NCI-H748 (cell line): ENCODE results near the gene RHOT2.

ENCODE experiments used
- DNase-seq: peaks from one replicate; lab custom pipeline; 2025; ENCODE audit not compliant: unreplicated experiment; lab: John Stamatoyannopoulos, UW

The RHOT2 gene

DNA sequence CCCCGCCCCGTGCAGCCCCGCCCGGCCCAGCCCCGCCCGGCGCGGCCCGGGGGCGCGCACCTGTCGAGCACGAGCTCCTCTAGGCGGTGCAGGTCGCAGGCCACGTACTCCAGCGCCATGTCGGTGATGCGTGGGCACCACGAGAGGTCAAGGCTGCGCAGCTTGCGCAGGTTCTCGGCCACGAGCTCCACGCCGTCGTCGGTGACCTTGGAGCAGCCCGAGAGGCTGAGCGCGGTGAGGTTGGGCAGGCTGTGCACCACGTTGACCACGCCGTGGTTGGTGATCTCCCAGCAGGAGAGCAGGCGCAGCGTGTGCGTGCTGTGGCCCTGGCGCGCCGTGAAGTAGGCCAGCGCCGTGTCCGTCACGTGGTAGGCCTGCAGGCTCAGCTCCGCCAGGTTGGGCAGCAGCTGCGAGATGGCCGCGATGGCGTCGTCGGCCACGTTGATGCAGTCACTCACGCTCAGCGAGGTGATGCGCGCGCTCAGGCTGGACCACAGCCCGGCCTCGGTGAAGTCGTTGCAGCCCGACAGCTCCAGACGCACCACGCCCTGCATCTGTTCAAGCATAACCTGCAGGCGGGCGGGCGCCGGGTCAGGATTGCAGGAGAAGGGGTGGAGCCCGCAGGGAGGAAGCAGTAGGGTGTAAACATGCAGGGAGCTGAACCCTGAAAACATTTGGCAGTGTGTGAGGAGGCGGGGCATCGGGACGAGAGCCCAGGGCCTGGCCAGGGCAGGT lies 27.6 kb downstream of the RHOT2 start:
- DNase-seq: peak; percentile 96

DNA sequence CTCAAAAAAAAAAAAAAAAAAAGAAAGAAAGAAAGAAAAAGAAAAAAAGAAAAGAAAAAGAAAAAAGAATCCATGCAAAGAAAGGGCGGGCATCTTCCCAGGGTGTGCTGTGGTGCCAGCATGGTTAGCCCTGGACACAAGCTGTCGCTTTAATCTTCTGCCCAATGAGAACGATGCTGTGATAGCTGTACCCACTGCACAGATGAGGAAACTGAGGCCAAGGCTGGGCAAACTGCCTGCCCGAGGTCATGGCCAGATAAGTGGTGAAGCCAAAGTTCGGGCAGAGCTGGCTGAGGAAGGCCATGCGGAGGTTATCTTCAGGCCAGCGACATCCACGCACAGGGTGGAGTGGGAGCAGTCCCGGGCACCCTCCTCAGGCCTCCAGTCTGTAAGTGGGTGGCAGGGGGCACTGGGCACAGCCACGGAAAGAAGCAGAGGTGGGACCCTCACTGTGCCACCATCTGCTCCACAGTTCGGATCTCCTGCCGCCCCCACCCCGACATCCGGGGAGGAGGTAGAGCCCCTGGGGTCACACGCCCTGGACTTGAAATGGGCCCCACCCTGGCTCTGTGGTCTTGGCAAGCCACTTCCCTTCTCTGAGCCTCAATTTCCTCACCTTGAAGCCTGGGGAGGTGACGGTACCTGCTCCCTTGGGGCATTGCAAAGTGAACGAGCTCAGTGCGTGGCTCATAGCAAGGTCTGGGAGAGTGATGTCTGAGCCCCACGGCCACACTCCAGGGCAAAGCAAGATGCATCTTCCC lies 31.2 kb downstream of the RHOT2 start:
- no peak for DNase-seq

DNA sequence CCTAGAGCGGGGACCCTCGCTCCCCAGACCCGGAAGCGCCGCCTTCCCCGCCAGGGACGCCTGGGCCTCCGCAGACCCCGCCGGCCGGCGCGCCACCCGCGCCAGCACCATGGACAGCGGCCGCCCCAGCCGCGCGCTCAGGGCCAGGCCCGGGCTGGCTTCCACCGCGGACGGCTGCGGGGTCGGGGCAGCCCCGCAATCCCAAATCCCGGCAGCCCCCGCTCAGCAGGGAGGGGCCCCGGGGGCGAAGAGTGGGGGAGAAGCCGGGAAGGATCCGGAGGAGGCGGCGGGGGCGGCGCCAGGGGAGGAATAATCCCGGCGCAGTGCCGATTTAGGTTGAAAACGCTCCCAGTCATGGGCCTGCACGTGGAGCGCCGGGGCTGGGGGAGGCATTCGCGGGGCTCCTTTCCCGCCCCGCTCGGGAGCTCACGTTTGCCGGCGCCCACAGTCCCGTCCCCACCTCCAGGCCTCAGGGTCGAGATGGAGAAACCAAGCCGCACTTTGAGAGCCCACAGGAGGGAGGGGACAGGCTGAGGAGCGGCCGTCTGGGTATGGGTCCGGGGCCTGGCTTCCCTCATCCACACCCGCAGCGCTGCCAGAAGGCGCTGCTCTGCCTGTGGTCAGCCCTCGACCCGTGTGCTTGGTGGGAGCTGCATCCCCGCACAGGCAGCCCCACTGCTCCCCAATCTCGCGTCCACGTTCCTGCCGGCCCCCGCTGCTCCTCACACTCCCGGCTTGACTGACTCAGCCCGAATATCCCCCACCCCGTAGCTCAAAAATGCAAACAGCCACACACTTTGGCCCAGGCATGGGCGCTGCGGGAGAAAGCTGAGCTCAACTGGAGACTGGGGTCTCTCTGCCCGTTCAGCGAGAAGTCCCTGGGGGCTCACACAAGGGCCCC lies 33.0 kb downstream of the RHOT2 start:
- DNase-seq: no peak

DNA sequence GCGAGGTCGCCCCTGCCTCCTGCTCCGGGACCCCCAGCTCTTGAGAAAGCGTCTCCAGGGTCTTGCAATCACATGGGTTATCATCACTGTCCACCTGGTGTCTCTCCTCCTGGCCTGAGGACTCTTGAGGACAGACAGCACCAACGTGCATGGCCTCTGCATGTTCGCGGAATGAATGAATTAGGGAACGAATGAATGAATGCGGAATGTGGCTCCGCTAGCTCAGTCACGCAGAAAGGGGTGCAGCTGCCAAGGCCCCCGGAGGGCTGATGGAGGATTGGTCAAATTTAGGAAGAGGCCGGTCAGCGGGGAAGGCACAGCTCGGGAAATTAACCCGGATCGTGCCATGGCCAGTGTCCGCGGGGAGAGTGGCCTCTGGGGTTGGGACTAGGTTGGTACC lies 34.4 kb downstream of the RHOT2 start:
- DNase-seq: no peak

DNA sequence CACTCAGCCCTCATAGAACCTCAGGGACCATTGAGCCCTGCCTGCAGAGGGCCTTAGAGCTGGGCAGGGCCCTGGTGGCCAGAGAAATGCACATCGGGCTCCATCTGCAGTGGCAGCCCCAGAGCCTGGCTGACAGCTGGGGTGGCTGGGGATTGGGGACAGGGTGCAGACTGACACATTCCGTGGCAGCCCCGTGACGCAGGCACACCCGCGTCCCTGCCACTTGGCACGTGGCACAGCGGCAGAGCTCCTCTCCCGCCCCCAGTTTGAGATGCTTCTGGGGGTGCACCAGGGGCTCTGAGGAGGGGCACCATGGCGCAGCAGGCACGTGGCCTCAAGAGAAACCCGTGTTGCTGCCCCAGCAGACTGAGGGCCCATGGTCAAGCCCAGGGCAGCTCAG lies 35.5 kb downstream of the RHOT2 start:
- DNase-seq: no peak

DNA sequence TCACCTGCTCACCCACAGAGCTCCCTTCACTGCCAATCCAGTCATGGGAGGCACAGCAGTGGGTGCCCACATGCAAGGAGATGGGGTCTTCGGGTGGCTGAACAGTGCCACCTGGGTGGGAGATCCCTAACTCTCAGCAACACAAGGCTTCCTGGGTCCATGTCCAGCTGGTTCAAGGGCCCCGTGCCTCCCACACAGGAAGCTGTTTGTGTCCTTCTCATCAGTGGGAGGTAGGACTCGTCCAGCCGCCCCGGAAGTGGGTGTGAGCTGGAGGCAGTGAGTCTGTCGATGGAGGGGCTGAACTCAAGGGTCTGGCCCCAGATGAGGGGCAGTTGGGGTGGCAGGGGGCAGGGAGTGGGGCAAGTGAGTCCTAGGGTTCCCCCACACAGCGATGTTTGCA lies 36.1 kb downstream of the RHOT2 start:
- no peak for DNase-seq

DNA sequence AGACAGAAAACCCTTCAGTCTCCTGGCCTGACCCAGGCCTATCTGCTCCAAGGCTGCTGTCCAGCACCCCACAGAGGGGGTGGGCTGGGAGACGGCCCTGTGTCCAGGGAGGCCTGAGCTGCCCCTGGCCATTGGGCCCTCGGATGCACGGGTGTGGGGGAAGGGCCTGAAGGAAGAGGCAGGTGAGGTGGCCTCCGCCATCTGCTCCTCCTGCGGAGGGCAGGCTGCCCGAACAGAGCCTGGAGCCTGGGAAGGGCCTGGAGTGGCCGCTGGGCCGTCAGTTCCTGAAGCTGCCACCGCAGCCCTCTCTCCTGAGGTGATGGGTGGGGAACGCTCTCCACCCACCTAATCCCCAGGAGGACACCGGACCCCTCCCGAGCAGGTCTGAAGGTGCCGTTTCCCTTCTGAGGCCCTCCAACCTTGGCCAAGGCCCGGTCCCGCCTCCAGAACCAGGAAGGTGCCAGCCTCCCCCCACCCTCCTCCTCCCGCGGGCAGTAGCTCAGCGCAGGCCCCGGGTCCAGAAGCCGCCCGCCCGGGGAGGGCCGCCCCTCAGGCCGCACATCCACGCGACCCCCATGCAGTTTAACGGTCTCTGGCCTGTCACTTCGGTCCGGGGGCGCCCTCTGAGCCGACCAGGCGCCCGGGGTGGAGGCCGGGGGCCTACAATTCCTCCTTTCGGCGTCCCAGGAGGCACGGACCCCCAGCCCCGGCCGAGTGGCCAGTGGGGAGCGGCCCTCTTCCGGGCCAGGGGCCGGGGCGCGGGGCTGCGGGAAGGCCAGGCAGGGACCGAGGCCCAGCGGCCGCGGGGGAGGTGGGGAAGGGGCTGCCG lies 36.8 kb downstream of the RHOT2 start:
- DNase-seq: peak; percentile 11

DNA sequence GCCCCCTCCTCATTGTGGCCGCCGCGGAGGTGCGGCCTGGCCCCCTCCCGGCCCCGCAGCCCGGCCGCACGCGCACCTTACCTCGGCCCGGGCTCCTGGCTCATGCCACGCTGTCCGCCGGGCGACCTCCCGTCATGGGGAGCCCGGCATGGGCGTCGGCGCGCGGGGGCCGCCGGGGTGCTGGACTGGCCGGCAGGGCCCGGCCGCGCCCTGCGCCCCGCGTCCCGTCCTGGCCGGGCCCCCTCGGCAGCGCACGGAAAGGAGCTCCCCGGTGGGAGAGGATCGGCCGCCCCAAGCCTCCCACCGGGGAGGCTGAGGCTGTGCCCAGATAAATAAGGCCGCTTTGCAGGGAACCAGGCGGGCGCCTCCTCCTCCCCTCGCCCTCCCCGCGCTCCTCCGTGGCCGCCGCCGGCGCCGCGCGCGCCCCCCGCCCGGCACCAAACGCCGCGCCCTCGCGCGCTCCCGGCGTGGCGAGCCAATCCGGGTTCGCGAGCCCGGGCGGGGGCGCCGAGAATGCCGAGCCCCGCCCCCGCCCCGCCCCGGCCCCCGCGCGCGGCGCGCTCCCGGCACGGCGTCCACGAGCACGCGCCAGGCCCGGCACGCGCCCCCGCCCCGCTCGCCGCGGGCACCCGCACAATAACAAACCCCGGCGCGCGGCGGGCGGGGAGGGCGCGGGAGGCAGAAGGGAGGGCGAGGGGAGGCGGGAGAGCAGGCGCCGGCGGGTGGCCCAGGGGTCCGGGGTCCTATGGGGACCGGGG lies 37.7 kb downstream of the RHOT2 start, which contains the start of gene FBXL16:
FBXL16 (minus strand) TSS at position 371 of the 758 bp plus-strand sequence. CDS start 8,396 bp downstream, outside the sequence.
- peak; percentile 83 for DNase-seq

DNA sequence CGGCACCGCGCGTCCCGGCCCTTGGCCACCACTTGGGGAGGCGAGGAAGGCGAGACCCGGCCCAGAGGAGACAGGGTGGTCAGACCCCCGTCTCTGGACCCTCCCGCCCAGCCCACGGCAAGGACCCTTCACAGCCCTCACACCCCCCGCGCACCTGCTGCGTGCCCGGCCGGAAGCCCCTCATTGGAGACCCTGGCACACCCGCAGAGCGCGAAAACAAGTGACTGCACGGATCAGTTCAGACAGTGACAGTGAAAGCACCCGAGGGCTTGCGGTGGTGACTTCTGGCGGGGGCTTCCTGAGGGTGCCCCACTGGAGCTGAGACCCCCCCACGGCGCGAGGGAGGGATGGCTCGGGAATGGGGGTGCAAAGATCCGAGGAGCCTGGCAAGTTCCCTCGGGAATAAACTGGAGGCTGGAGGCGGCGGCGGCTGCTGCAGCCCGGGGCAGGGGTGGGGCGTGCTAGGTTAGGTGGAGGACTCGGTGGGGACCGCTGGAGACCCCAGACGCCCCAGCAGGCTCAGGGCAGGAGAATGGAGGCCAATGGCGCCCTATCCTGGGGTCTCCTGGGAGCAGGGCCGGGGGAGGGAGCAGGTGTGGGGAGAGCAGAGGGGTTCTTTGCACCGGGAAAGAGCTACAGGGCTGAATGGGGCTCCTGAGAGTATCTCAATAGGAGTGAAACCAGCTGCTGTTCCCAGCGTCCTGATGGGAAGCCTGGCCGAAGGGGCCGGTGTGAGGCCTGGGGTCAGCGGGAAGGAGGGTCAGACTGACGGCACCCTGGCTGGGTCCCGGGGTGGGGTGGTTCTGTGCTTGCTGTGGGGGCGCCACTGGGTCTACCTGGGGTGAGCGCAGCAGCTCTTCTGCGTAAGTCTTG lies 38.5 kb downstream of the RHOT2 start:
- peak; percentile 41 for DNase-seq

DNA sequence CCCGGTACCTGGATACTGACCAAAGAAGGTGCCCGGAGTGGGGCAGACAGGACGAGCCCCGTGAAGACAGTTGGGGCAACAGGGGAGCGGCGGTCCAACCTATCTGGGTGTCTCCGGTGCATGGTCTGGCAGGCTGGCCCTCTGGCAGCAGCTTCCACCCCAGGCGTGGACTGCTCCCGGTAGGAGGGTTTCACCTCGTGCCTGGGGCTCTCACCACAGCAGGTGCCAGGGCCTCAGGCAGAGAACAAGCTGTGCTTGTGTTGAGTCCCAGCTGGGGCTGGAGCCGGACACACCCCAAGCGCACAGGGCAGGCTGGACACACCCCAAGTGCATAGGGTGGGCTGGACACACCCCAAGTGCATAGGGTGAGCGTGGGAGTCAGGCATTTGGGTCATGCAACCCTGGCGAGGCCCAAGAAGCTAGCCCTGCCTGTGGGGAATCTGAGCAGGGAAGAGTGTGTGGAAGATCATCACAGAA lies 39.2 kb downstream of the RHOT2 start:
- DNase-seq: no peak

DNA sequence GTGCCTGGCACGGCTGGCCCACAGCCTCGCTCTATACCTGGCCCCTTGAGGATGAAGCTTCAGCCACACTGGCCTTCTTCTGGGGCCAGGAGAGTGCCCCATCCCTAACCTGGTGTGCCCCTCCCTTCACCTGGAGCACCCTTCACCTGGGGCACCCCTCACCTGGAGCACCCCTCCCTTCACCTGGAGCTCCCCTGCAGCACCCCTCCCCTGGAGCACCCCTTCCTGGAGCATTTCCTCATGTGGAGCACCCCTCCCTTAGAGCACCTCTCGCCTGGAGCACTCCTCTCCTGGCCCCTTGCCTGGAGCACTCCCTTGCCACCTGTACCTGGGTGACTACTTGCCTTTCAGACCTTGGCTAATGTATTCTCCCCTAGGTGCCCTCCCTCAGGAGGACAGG lies 40.1 kb downstream of the RHOT2 start:
- DNase-seq: no peak

DNA sequence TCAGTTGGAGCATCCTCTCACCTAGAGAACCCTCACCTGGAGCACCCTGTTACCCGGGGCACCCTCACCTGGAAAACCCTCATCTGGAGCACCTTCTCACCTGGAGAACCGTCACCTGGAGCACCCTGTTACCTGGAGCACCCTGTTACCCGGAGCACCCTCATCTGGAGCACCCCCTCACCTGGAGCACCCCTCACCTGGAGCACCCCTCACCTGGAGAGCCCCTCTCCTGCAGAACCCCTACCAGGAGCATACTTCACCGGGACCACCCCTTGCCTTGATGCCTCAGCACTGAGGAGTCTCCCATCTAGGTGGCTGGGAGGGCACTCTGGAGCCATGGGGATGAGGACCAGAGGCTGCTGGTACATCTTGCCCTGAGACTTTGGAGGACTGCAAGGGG lies 41.0 kb downstream of the RHOT2 start:
- no peak for DNase-seq

DNA sequence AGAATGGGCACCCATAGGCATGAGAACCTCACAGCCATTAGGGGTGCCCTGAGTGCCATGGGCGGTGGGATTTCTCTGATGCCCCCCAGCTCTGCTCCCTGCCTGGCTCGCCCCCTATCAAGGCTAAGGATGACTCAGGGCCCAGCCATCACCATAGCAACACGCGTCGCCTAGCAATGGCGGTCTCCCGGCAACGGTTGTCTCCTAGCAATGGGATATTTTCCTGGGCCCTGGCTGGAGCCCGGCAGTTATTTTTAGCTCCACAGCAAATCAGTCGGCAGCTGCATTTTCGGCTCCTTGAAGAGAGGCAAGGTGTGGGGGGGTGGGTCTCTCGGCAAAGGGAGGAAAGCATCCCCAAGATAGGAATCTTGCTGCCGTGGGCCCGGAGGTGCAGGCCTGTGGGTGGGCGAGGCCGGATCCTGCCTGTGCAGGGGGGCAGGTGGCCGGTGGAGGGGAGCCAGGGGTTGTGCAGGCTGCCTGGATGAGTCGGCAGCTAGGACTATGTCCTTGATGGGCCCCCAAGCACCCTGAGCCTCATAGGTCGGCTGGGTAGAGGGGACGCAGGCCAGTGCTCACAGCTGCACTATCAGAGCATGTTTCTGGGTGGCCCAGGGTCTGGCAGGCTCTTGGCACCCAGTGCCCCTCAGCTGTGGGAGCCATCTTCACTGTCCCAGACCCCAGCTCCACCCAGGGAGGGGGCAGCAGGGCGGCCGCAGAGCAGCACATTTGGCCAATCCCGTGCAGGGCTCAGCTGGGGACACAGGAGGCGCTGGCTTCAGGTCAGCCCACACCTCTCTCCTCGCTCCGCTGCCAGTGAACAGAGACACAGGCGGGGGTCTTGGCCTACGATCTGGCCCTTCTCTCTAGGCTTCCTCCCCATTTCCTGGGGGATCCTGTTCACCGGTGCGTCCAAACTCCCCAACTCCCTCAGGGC lies 41.9 kb downstream of the RHOT2 start:
- DNase-seq: peak; percentile 92

DNA sequence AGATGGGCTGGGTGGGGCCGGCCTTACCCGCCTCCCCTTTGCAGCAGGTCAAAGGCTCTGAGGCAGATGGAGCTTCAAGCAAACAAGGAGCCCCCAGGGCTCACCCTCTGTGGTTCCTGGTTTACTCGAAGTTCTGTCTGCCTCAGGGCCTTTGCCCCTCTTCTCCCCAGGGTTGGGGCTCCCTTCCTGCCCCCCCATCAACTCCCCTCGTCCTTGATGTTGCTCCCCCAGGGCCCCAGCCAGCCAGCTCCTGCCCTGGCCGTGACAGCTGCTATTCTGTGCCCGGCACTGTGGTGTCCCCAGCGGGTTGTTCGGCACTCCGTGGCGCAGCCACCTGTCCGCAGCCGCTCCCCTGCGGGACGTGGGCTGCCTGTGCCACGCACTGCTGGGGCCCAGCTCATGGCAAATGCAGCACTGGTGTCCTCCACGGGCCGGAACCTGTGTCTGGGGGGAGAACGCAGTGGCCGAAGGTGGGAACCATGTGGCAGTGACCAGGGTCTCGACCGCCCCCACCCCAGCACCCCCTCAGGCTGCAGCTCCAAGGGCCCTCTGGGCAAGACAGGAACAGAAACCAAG lies 42.7 kb downstream of the RHOT2 start:
- DNase-seq: no peak

DNA sequence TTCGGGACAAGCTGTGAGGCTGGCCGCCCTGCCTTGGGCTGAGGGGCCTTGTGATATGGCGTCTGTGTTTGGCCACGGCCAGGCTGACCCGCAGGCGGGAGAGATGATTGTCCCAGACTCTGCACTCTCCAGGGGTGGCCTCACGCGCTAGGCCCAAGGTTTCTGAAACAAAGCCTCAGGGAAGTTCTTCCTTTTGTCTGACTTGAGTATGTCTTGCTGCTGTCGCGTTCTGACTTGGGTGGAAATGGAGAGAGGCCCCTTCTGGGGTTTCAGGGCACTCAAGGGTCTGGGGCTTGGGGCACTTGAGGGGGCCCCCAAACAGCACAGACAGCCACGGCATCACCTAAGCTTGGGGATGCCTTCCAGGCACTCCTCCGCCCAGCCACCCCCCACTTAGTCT lies 43.2 kb downstream of the RHOT2 start:
- DNase-seq: no peak

DNA sequence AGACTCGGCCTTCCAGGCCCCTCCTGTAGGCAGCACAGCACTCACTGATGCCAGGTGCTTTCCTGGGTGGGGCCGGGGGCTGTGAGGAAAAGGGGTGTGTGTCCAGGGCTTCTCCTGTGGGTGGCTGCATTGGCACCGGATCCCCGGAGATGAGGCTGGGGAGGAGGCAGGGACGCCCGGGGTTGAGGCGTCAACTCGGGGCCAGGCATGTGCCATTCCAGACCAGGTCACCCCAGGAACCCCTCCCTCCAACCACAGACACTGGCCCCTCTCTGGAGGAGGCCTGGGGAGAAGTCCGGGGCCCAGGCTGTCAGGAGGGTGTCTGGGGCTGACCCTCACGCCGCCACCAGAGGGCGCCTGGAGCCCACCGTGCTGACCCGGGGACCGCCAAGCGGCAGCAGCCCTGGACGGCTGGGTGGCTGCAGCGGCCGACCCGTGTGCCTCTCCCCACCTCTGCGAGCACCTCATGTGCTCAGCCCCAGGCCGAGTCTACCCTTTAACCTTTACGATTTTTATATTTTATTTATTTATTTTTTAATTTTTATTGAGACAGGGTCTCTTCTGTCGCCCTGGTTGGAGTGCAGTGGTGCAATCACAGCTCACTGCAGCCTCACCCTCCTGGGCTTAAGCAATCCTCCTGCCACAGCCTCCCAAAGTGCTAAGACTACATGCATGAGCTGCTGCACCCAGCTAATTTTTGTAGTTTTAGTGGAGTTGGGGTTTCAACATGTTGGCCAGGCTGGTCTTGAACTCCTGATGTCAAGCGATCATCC lies 43.8 kb downstream of the RHOT2 start:
- DNase-seq: peak; percentile 62
